ENCODE data around the gene CSNK1G1. TPM values are rescaled to one million over a fixed set of nuclear protein-coding genes. Genes with fewer than 3 reads are reported as not detected.
"Not testable (repeated sequence)": the region's sequence is repeated elsewhere in the genome, so short reads cannot be mapped to it uniquely, and the experiment has no call there.

CSNK1G1 gene
- total and polyA plus RNA-seq, 3 donors from 2014 or later: 32.7 to 77.5 (median 59.6) TPM

DNA sequence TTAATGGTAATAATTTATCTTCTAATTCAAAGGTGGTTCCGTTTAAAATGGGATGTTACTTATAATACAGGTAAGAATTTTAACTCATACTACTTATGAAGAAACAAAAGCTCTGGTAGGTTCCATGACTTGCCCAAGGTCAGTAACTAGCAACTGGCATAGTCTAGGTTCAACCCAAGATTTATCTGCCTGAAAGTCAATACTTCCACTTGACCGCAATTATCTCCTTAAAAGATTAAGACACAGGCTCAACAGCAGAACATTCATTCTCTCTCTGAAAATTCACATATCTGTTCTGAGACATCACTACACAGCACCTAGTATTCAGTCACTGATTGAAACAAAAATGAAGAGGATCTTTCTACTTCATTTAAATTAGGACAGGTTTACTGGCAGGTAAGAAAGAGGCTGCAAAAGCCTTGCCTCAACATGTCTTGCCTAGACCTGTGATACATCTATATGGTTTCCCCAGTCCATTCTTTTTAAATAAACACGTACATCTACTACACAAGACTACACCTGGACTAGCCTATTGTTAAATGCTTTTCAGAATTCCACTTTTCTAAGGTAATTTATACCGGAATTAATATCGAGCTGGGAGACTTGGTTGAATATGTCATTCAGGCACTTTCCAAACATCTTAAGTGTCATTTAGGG lies 1.2 kb downstream of the CSNK1G1 start:
- H3K36me3 ChIP-seq (ENCODE audit: low read depth, missing control alignments): no peaks in the 10 kb centered on the region
- WGBS, 2 donors: 16 to 23% methylated on average over 5 of the region's 5 CpGs
- no peaks in the 10 kb centered on the region for H3K27me3 ChIP-seq
- intact Hi-C loops (cut with DNase I; ENCODE audit: low total_unique reads): no loop called here
- no peak for DNase-seq
- H3K9me3 ChIP-seq: no peaks in the 10 kb centered on the region
- H3K4me1 ChIP-seq: no peaks in the 10 kb centered on the region
- peak overlapping the region in 1 of 2 donors; percentile 79 for H3K27ac ChIP-seq
- H3K4me3 ChIP-seq: peak overlapping the region; percentile 83 to 94
- TF ChIP-seq POLR2A (IDR thresholded peaks at IDR 0.05): no peak
- TF ChIP-seq, protein P1, sequence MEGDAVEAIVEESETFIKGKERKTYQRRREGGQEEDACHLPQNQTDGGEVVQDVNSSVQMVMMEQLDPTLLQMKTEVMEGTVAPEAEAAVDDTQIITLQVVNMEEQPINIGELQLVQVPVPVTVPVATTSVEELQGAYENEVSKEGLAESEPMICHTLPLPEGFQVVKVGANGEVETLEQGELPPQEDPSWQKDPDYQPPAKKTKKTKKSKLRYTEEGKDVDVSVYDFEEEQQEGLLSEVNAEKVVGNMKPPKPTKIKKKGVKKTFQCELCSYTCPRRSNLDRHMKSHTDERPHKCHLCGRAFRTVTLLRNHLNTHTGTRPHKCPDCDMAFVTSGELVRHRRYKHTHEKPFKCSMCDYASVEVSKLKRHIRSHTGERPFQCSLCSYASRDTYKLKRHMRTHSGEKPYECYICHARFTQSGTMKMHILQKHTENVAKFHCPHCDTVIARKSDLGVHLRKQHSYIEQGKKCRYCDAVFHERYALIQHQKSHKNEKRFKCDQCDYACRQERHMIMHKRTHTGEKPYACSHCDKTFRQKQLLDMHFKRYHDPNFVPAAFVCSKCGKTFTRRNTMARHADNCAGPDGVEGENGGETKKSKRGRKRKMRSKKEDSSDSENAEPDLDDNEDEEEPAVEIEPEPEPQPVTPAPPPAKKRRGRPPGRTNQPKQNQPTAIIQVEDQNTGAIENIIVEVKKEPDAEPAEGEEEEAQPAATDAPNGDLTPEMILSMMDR (IDR thresholded peaks at IDR 0.05): no peak

DNA sequence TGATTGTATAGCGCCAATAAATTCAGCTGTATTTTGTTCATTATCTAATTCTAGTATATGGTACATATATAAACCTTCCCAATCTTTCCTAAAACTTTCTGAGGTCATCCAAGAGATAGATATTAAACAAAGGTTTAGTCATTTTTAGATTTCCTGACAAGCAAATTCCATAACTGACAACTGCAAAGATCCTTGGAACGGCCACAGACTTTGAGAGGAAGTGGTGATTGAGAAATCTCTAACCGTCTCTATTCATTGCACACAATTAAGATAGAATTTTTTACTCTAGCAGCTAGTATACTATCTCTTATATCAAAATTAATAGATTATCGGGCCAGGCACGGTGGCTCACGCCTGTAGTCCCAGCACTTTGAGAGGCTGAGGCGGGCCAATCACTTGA lies 4.7 kb downstream of the CSNK1G1 start:
- no peaks in the 10 kb centered on the region for H3K27me3 ChIP-seq
- no peak for TF ChIP-seq POLR2A (IDR thresholded peaks at IDR 0.05)
- TF ChIP-seq, protein P1 (IDR thresholded peaks at IDR 0.05): no peak
- H3K9me3 ChIP-seq: no peaks in the 10 kb centered on the region
- no peak for DNase-seq
- intact Hi-C loops (cut with DNase I; ENCODE audit: low total_unique reads): no loop called here
- H3K27ac ChIP-seq: no peak overlapping the region
- H3K4me1 ChIP-seq: no peaks in the 10 kb centered on the region
- H3K4me3 ChIP-seq: no peak overlapping the region
- H3K36me3 ChIP-seq (ENCODE audit: low read depth, missing control alignments): no peaks in the 10 kb centered on the region
- 86 to 88% methylated on average over 7 of the region's 7 CpGs for WGBS, 2 donors

DNA sequence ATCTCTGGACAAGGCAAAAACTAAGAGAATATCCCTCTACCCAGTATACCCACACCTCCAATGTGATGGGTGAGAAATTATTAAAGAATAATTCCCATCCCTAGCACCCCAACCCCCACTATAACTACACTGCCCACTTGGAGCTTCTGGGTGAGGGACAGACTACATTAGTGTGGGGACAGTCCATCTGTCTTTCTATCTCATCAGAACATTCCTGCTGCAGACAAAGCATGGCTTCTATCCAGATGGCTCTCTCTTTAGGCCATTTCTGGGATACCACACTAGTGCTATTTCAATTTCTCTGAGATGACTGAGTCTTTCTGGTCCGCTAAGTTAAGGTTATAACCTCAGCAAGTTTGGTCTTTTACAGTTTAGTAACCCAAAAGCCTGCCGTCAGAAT lies 6.6 kb downstream of the CSNK1G1 start:
- Histone ChIP-seq H3K4me1 (no peaks in the 10 kb centered on the region), H3K36me3 (ENCODE audit: low read depth, missing control alignments) (no peaks in the 10 kb centered on the region), H3K4me3 (no peak overlapping the region), H3K9me3 (no peaks in the 10 kb centered on the region), H3K27ac (no peak overlapping the region), H3K27me3 (no peaks in the 10 kb centered on the region)
- no peak for DNase-seq
- intact Hi-C loops (cut with DNase I; ENCODE audit: low total_unique reads): no loop called here
- WGBS, 2 donors: 94 to 100% methylated on average over 2 of the region's 2 CpGs
- TF ChIP-seq, protein P1 (IDR thresholded peaks at IDR 0.05): no peak
- no peak for TF ChIP-seq POLR2A (IDR thresholded peaks at IDR 0.05)

DNA sequence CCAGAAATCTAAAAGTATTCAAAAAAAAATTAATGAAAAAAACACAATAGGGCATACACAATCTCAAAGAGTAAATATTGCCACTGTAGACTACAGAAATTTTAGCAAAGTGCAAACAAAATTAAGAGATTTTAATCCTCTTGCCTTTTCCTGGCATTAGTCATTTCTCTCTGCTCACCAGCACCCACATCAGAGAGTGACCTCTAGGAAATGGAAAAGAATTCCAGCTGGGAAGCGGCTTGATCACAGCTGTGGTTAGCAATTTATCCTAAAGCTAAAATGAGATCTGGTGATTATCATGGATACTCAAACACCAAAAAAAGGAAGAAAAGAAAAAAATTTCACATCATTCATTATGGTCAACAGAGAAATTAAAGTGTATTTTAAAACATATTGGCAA lies 7.5 kb downstream of the CSNK1G1 start:
- DNase-seq: no peak
- 77 to 91% methylated on average over 1 of the region's 1 CpG for whole genome bisulfite sequencing, 2 donors
- Histone ChIP-seq H3K27ac (no peak overlapping the region), H3K9me3 (no peaks in the 10 kb centered on the region), H3K27me3 (no peaks in the 10 kb centered on the region), H3K4me1 (no peaks in the 10 kb centered on the region), H3K36me3 (ENCODE audit: low read depth, missing control alignments) (no peaks in the 10 kb centered on the region), H3K4me3 (no peak overlapping the region)
- intact Hi-C loops (cut with DNase I; ENCODE audit: low total_unique reads): no loop called here
- TF ChIP-seq POLR2A (IDR thresholded peaks at IDR 0.05): no peak
- TF ChIP-seq, protein P1 (IDR thresholded peaks at IDR 0.05): no peak

DNA sequence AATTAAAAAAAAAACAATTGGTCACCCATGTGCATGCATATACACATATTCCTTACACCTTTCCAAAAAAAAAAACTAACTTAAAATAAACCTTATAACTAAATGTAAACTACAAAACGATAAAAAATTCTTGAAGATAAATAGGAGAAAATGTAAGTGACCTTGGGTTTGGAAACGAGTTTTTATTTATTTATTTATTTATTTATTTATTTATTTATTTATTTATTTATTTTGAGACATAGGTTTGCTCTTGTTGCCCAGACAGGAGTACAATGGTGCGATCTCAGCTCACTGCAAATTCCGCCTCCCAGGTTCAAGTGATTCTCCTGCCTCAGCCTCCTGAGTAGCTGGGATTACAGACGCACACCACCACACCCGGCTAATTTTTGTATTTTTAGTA lies 9.7 kb downstream of the CSNK1G1 start:
- H3K4me1 ChIP-seq; H3K9me3 ChIP-seq; H3K4me3 ChIP-seq; intact Hi-C loops (cut with DNase I; ENCODE audit: low total_unique reads); H3K36me3 ChIP-seq (ENCODE audit: low read depth, missing control alignments); H3K27me3 ChIP-seq; H3K27ac ChIP-seq; DNase-seq: not testable (repeated sequence)
- WGBS, 2 donors: 85 to 88% methylated on average over 6 of the region's 6 CpGs
